GM23248 (cell line): ENCODE data around the gene AMBRA1. TPM values are rescaled to one million over a fixed set of nuclear protein-coding genes. Genes with fewer than 3 reads are reported as not detected.

Source experiments
- DNase-seq: peaks from one replicate; pipeline ENCODE4 v3.0.0-alpha.2; 2015
- H2AFZ ChIP-seq: fragments of 200-600 bp; sonication (generic); 2 replicates; pipeline ENCODE4 v1.6.1; 2016; ENCODE audit warnings: antibody characterized with exemption
- H3F3A ChIP-seq: fragments of 200-600 bp; sonication (generic); 2 replicates; pipeline ENCODE4 v1.6.1; 2016; ENCODE audit warnings: mild to moderate bottlenecking, antibody characterized with exemption, mixed run types; ENCODE audit not compliant: insufficient read depth
- H3K27ac ChIP-seq: fragments of 200-600 bp; sonication (generic); 2 replicates; pipeline ENCODE4 v1.5.1; 2016; ENCODE audit warnings: mild to moderate bottlenecking
- H3K27me3 ChIP-seq: fragments of 200-600 bp; sonication (generic); replicated peaks from 2 replicates; pipeline ENCODE4 v1.6.1; 2016; ENCODE audit warnings: mild to moderate bottlenecking; ENCODE audit not compliant: insufficient read depth
- H3K36me3 ChIP-seq: fragments of 200-600 bp; sonication (generic); 2 replicates; pipeline ENCODE4 v1.6.1; 2016; ENCODE audit warnings: low read depth, mild to moderate bottlenecking
- H3K4me1 ChIP-seq: fragments of 200-600 bp; sonication (generic); 2 replicates; pipeline ENCODE4 v1.6.1; 2016; ENCODE audit warnings: mild to moderate bottlenecking; ENCODE audit not compliant: insufficient read depth
- H3K4me2 ChIP-seq: fragments of 200-600 bp; sonication (generic); one replicate; pipeline ENCODE4 v1.6.1; 2016; ENCODE audit warnings: mild to moderate bottlenecking; ENCODE audit not compliant: unreplicated experiment
- H3K4me3 ChIP-seq: fragments of 200-600 bp; sonication (generic); 2 replicates; pipeline ENCODE4 v1.5.1; 2016; ENCODE audit warnings: mild to moderate bottlenecking
- H3K79me2 ChIP-seq: fragments of 200-600 bp; sonication (generic); 2 replicates; pipeline ENCODE4 v1.6.1; 2016; ENCODE audit warnings: mild to moderate bottlenecking; ENCODE audit not compliant: insufficient read depth
- H3K9ac ChIP-seq: fragments of 200-600 bp; sonication (generic); 2 replicates; pipeline ENCODE4 v1.6.1; 2016; ENCODE audit warnings: mild to moderate bottlenecking
- H3K9me2 ChIP-seq: fragments of 200-600 bp; sonication (generic); 2 replicates; pipeline ENCODE4 v1.6.1; 2016; ENCODE audit warnings: mixed run types, mild to moderate bottlenecking, moderate library complexity; ENCODE audit not compliant: insufficient read depth
- H3K9me3 ChIP-seq: fragments of 200-600 bp; sonication (generic); one replicate; pipeline ENCODE4 v1.6.1; 2017; ENCODE audit warnings: low read depth
- H4K20me1 ChIP-seq: fragments of 200-600 bp; sonication (generic); 2 replicates; pipeline ENCODE4 v1.6.0; 2016; ENCODE audit not compliant: insufficient read depth
- EZH2 ChIP-seq: fragments of 200-600 bp; sonication (generic); IDR thresholded peaks from 2 replicates; pipeline ENCODE4 v1.6.1; 2018; ENCODE audit warnings: antibody characterized with exemption, mild to moderate bottlenecking; ENCODE audit not compliant: insufficient read depth, poor library complexity, severe bottlenecking
- EZH2phosphoT487 ChIP-seq: fragments of 200-600 bp; sonication (generic); IDR thresholded peaks from 2 replicates; pipeline ENCODE4 v1.6.1; 2018; ENCODE audit warnings: antibody characterized with exemption, moderate library complexity, mild to moderate bottlenecking, low read depth; ENCODE audit not compliant: insufficient read depth
- WGBS, 2 experiments: methylation state at CpG; one replicate each; pipeline ENCODE4 v1.1.6; 2015 to 2017; ENCODE audit warnings: low lambda C conversion rate in 2 of 2, low coverage in 1 of 2; ENCODE audit errors: missing lambda C conversion rate in 2 of 2; 5-methylcytosine and 5-hydroxymethylcytosine counted together
- in situ Hi-C: fragments of 300-500 bp; cut with MboI; formaldehyde crosslinking; loops from 2 replicates; pipeline ENCODE4 v1.15.0; 2020
- polyA plus RNA-seq: library from polyadenylated mRNA; unstranded; fragments of >200 nt; fragmentation: Nextera tagmentation; extraction: Ambion mirVana; gene quantifications from 2 replicates; pipeline ENCODE4 v1.2.1, GENCODE V29; 2016
- total RNA-seq: library from RNA; depleted of rRNA; stranded (reverse); fragments of >200 nt; shearing (Covaris generic); gene quantifications from 2 replicates; pipeline ENCODE4 v1.2.3, GENCODE V29; 2014

The AMBRA1 gene
- total and polyA plus RNA-seq, 2 experiments from 2014 or later, result 5.0 to 46.0 TPM

GRCh38 chr11:46421257-46421880 is 172.5 kb downstream of the AMBRA1 start:
- Histone ChIP-seq H3K79me2 (no peaks in the 10 kb centered on the region), H3K4me1 (no peaks in the 10 kb centered on the region), H3K36me3 (peaks cover 5% of the 10 kb centered on the region; the same call in 1 of the 2 replicates), H3F3A (no peaks in the 10 kb centered on the region), H3K9me3 (no peaks in the 10 kb centered on the region), H2AFZ (no peak overlapping the region), H3K9me2 (no peaks in the 10 kb centered on the region), H3K27ac (no peak overlapping the region), H3K9ac (no peak overlapping the region), H3K27me3 (no peaks in the 10 kb centered on the region), H3K4me3 (no peak overlapping the region), H4K20me1 (no peaks in the 10 kb centered on the region), H3K4me2 (no peak overlapping the region)
- DNase-seq, result no peak
- no peak for TF ChIP-seq EZH2phosphoT487
- TF ChIP-seq EZH2, result no peak
- WGBS, 2 experiments, result 96 to 99% methylated on average over 8 of the region's 8 CpGs
- in situ Hi-C loops, result no loop called here

- no peaks in the 10 kb centered on the region for H3K27me3 ChIP-seq
- H3K4me2 ChIP-seq, result no peak overlapping the region
- peaks cover 5% of the 10 kb centered on the region; the same call in 1 of the 2 replicates for H3K36me3 ChIP-seq
- H3K79me2 ChIP-seq, result no peaks in the 10 kb centered on the region
- DNase-seq, result no peak
- WGBS, 2 experiments, result 94 to 100% methylated on average over 1 of the region's 1 CpG
- H2AFZ ChIP-seq, result no peak overlapping the region
- H3K9me2 ChIP-seq, result no peaks in the 10 kb centered on the region
- H3F3A ChIP-seq, result no peaks in the 10 kb centered on the region
- in situ Hi-C loops, result no loop called here
- no peaks in the 10 kb centered on the region for H4K20me1 ChIP-seq
- no peak overlapping the region for H3K27ac ChIP-seq
- no peaks in the 10 kb centered on the region for H3K4me1 ChIP-seq
- H3K9me3 ChIP-seq, result no peaks in the 10 kb centered on the region
- H3K4me3 ChIP-seq, result no peak overlapping the region
- TF ChIP-seq EZH2 (no peak), EZH2phosphoT487 (no peak)
- H3K9ac ChIP-seq, result no peak overlapping the region
Measured at GRCh38 chr11:46420513-46420912, 173.3 kb downstream of the AMBRA1 start.

GRCh38 chr11:46418751-46419150 is 175.1 kb downstream of the AMBRA1 start:
- peaks cover 5% of the 10 kb centered on the region; the same call in 1 of the 2 replicates for H3K36me3 ChIP-seq
- H3K4me2 ChIP-seq, result no peak overlapping the region
- TF ChIP-seq EZH2 (no peak), EZH2phosphoT487 (no peak)
- H2AFZ ChIP-seq, result no peak overlapping the region
- no peak overlapping the region for H3K9ac ChIP-seq
- no peak overlapping the region for H3K27ac ChIP-seq
- WGBS, 2 experiments, result 98 to 99% methylated on average over 5 of the region's 5 CpGs
- H3F3A ChIP-seq, result no peaks in the 10 kb centered on the region
- no peaks in the 10 kb centered on the region for H3K9me3 ChIP-seq
- no peaks in the 10 kb centered on the region for H4K20me1 ChIP-seq
- no peaks in the 10 kb centered on the region for H3K79me2 ChIP-seq
- in situ Hi-C loops, result no loop called here
- H3K27me3 ChIP-seq, result no peaks in the 10 kb centered on the region
- no peak for DNase-seq
- H3K9me2 ChIP-seq, result no peaks in the 10 kb centered on the region
- no peaks in the 10 kb centered on the region for H3K4me1 ChIP-seq
- H3K4me3 ChIP-seq, result no peak overlapping the region

DNA sequence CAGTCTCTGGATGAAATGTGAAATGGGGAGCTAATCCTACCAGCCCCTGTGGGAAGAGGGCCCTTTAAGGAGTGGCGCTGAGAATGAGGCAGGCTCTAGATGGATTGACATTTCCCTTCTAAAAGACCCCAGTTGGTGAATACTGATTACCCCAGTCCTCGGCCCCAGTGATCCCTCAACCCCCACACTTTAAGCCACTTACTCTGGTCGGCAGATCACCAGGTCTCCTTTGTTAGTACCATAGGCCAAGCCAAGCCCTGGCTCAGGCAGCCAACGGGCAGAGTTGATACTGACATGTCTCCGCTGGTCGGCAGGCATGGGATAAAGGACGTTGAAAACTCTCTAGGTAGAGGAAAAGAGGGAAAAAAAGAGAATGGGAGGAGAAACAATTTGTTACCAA is 176.1 kb downstream of the AMBRA1 start:
- H3K4me3 ChIP-seq, result no peak overlapping the region
- no peaks in the 10 kb centered on the region for H3K4me1 ChIP-seq
- peaks cover 5% of the 10 kb centered on the region; the same call in 1 of the 2 replicates for H3K36me3 ChIP-seq
- no peaks in the 10 kb centered on the region for H3K27me3 ChIP-seq
- no peaks in the 10 kb centered on the region for H4K20me1 ChIP-seq
- WGBS, 2 experiments, result 82 to 87% methylated on average over 7 of the region's 7 CpGs
- in situ Hi-C loops, result no loop called here
- no peak overlapping the region for H3K27ac ChIP-seq
- H3K79me2 ChIP-seq, result no peaks in the 10 kb centered on the region
- H3K9me2 ChIP-seq, result no peaks in the 10 kb centered on the region
- no peak overlapping the region for H3K4me2 ChIP-seq
- no peaks in the 10 kb centered on the region for H3K9me3 ChIP-seq
- no peak for TF ChIP-seq EZH2phosphoT487
- TF ChIP-seq EZH2, result no peak
- H2AFZ ChIP-seq, result no peak overlapping the region
- H3F3A ChIP-seq, result no peaks in the 10 kb centered on the region
- H3K9ac ChIP-seq, result no peak overlapping the region
- no peak for DNase-seq
